GM03348 (cell line): ENCODE data around the gene PNMA5.
A peak's percentile ranks its signal among the peaks of the same experiment; 100 is the strongest.
"Not testable (repeated sequence)": the region's sequence is repeated elsewhere in the genome, so short reads cannot be mapped to it uniquely, and the experiment has no call there.

Experiments used
- DNase-seq: peaks from one replicate; pipeline ENCODE4 v3.0.0; 2012; ENCODE audit warnings: low spot score

PNMA5 gene

GRCh38 chrX:152993933-152994332 lies at the start of gene PNMA5:
Gene PNMA5, minus strand, starts transcription at chrX:152994116. Its CDS starts 2,518 bp downstream, at chrX:152991598.
- no peak for DNase-seq

GRCh38 chrX:153032397-153033118 lies 38.6 kb upstream of the PNMA5 start:
- peak; percentile 81 for DNase-seq

- DNase-seq: no peak
Observed at GRCh38 chrX:153030801-153031200, 36.9 kb upstream of the PNMA5 start.

- DNase-seq: no peak
Observed at GRCh38 chrX:153029875-153030274, 36.0 kb upstream of the PNMA5 start.

GRCh38 chrX:153029162-153029561 lies 35.2 kb upstream of the PNMA5 start:
- DNase-seq: no peak

GRCh38 chrX:153028487-153028886 lies 34.6 kb upstream of the PNMA5 start:
- DNase-seq: not testable (repeated sequence)

- not testable (repeated sequence) for DNase-seq
Observed at GRCh38 chrX:153026501-153026900, 32.6 kb upstream of the PNMA5 start.

GRCh38 chrX:153019166-153019565 lies 25.2 kb upstream of the PNMA5 start:
- no peak for DNase-seq

- not testable (repeated sequence) for DNase-seq
Observed at GRCh38 chrX:153017174-153017573, 23.3 kb upstream of the PNMA5 start.

GRCh38 chrX:153004780-153005179 lies 10.9 kb upstream of the PNMA5 start:
- DNase-seq: no peak

- no peak for DNase-seq
Observed at GRCh38 chrX:153003981-153004380, 10.1 kb upstream of the PNMA5 start.

- DNase-seq: not testable (repeated sequence)
Observed at GRCh38 chrX:153002182-153002581, 8.3 kb upstream of the PNMA5 start.

GRCh38 chrX:152997337-152997736 lies 3.4 kb upstream of the PNMA5 start:
- DNase-seq: no peak

- no peak for DNase-seq
Observed at GRCh38 chrX:152992115-152992514, 1.8 kb downstream of the PNMA5 start.

GRCh38 chrX:152991123-152991522 lies 2.8 kb downstream of the PNMA5 start:
- DNase-seq: no peak

- DNase-seq: no peak
Observed at GRCh38 chrX:152989292-152989658, 4.6 kb downstream of the PNMA5 start.

- no peak for DNase-seq
Observed at GRCh38 chrX:152988536-152989291, 5.2 kb downstream of the PNMA5 start.

- no peak for DNase-seq
Observed at GRCh38 chrX:152987801-152988200, 6.1 kb downstream of the PNMA5 start.

- not testable (repeated sequence) for DNase-seq
Observed at GRCh38 chrX:152987156-152987555, 6.8 kb downstream of the PNMA5 start.

- not testable (repeated sequence) for DNase-seq
Observed at GRCh38 chrX:152985383-152985782, 8.5 kb downstream of the PNMA5 start.

- no peak for DNase-seq
Observed at GRCh38 chrX:152968193-152968592, 25.7 kb downstream of the PNMA5 start.

- no peak for DNase-seq
Observed at GRCh38 chrX:152960115-152960514, 33.8 kb downstream of the PNMA5 start.

GRCh38 chrX:152959626-152960025 lies 34.3 kb downstream of the PNMA5 start:
- no peak for DNase-seq
